ENCODE results near the gene TCHHL1.

The TCHHL1 gene

GRCh38 chr1:152089014-152089674 lies at the start of gene TCHHL1:
TCHHL1 (minus strand) TSS chr1:152089064; CDS start chr1:152088143, 921 bp downstream.
- no peak for TF ChIP-seq CTCF (IDR thresholded peaks at IDR 0.05; ENCODE audit: extremely low read depth, insufficient read depth, missing control alignments)
- in situ Hi-C loops (cut with MboI; ENCODE audit: low pct_unique_long_range_greater_than_20kb, low sequenced_read_pairs, unreplicated experiment): no loop called here
- no peak for DNase-seq (ENCODE audit: low spot score)

GRCh38 chr1:152137215-152137614 lies 48.4 kb upstream of the TCHHL1 start:
- DNase-seq (ENCODE audit: low spot score): no peak
- in situ Hi-C loops (cut with MboI; ENCODE audit: low pct_unique_long_range_greater_than_20kb, low sequenced_read_pairs, unreplicated experiment): loop anchor here (10.0 kb wide), 1 partner anchor 48 kb away; no protein-coding TSS in a partner anchor
- TF ChIP-seq CTCF (IDR thresholded peaks at IDR 0.05; ENCODE audit: extremely low read depth, insufficient read depth, missing control alignments): no peak

GRCh38 chr1:152130186-152130585 lies 41.3 kb upstream of the TCHHL1 start:
- DNase-seq (ENCODE audit: low spot score): no peak
- TF ChIP-seq CTCF (IDR thresholded peaks at IDR 0.05; ENCODE audit: extremely low read depth, insufficient read depth, missing control alignments): no peak
- in situ Hi-C loops (cut with MboI; ENCODE audit: low pct_unique_long_range_greater_than_20kb, low sequenced_read_pairs, unreplicated experiment): loop anchor here (10.0 kb wide), 1 partner anchor 55 kb away; no protein-coding TSS in a partner anchor

- in situ Hi-C loops (cut with MboI; ENCODE audit: low pct_unique_long_range_greater_than_20kb, low sequenced_read_pairs, unreplicated experiment): no loop called here
- TF ChIP-seq CTCF (IDR thresholded peaks at IDR 0.05; ENCODE audit: extremely low read depth, insufficient read depth, missing control alignments): no peak
- DNase-seq (ENCODE audit: low spot score): no peak
Measured at GRCh38 chr1:152127673-152128072, 38.8 kb upstream of the TCHHL1 start.

GRCh38 chr1:152125834-152126443 lies 37.1 kb upstream of the TCHHL1 start:
- no peak for TF ChIP-seq CTCF (IDR thresholded peaks at IDR 0.05; ENCODE audit: extremely low read depth, insufficient read depth, missing control alignments)
- no peak for DNase-seq (ENCODE audit: low spot score)
- in situ Hi-C loops (cut with MboI; ENCODE audit: low pct_unique_long_range_greater_than_20kb, low sequenced_read_pairs, unreplicated experiment): no loop called here

DNA sequence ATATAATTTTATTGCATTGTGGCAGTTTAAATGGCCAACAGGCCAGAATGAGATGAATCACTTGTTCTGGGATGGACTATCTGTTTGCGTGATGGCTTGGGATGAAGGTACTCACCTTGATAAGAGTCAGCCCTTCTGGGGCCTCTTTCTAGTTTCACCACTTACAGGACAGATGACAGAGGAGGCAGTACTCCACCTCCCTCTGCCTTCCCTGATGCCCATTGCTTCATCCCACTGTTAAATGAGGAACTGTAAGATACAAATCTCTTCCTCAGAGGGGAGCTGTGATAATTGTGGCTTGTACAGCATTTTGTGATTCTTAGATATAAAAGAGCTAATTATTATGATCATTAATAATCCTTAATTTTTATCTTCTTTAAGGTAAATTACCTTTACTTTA lies 30.1 kb upstream of the TCHHL1 start:
- no peak for DNase-seq (ENCODE audit: low spot score)
- in situ Hi-C loops (cut with MboI; ENCODE audit: low pct_unique_long_range_greater_than_20kb, low sequenced_read_pairs, unreplicated experiment): no loop called here
- no peak for TF ChIP-seq CTCF (IDR thresholded peaks at IDR 0.05; ENCODE audit: extremely low read depth, insufficient read depth, missing control alignments)
